MG63 (cell line): ENCODE results near the gene TNFRSF11A. TPM values are rescaled to one million over a fixed set of nuclear protein-coding genes. Genes with fewer than 3 reads are reported as not detected.

Experiments
- DNase-seq: peaks from one replicate; pipeline ENCODE4 v3.0.0-alpha.2; 2020
- H3K27me3 ChIP-seq: fragments of 250-450 bp; sonication (Bioruptor Pico); 2 replicates; pipeline ENCODE4 v1.5.1; 2020; ENCODE audit warnings: mild to moderate bottlenecking, moderate library complexity
- H3K36me3 ChIP-seq: fragments of 250-450 bp; sonication (Bioruptor Pico); 2 replicates; pipeline ENCODE4 v1.5.1; 2020; ENCODE audit warnings: mild to moderate bottlenecking, moderate library complexity
- H3K4me3 ChIP-seq: fragments of 250-450 bp; sonication (Bioruptor Pico); 2 replicates; pipeline ENCODE4 v1.5.1; 2020; ENCODE audit warnings: mild to moderate bottlenecking, moderate library complexity
- H3K9me3 ChIP-seq: fragments of 250-450 bp; sonication (Bioruptor Pico); 2 replicates; pipeline ENCODE4 v1.5.1; 2020; ENCODE audit warnings: mild to moderate bottlenecking, moderate library complexity
- total RNA-seq: library from RNA; depleted of rRNA; stranded (reverse); fragments of >200 nt; shearing (Covaris generic); gene quantifications from 2 replicates; pipeline ENCODE4 v1.2.3, GENCODE V29; 2014; ENCODE audit warnings: low replicate concordance

TNFRSF11A gene
- total RNA-seq, 1 experiment from 2014 or later, result 7.0 TPM

- Histone ChIP-seq H3K9me3 (no peaks in the 10 kb centered on the region), H3K27me3 (no peaks in the 10 kb centered on the region), H3K4me3 (no peak overlapping the region), H3K36me3 (no peaks in the 10 kb centered on the region)
- DNase-seq, result no peak
Measured at GRCh38 chr18:62409821-62410220, 84.7 kb downstream of the TNFRSF11A start.

- H3K36me3 ChIP-seq, result no peaks in the 10 kb centered on the region
- H3K9me3 ChIP-seq, result no peaks in the 10 kb centered on the region
- DNase-seq, result no peak
- H3K27me3 ChIP-seq, result no peaks in the 10 kb centered on the region
- no peak overlapping the region for H3K4me3 ChIP-seq
Measured at GRCh38 chr18:62412231-62412979, 87.3 kb downstream of the TNFRSF11A start.

GRCh38 chr18:62413206-62413605 lies 88.1 kb downstream of the TNFRSF11A start:
- Histone ChIP-seq H3K27me3 (no peaks in the 10 kb centered on the region), H3K4me3 (no peak overlapping the region), H3K9me3 (no peaks in the 10 kb centered on the region), H3K36me3 (no peaks in the 10 kb centered on the region)
- no peak for DNase-seq

- Histone ChIP-seq H3K9me3 (no peaks in the 10 kb centered on the region), H3K4me3 (no peak overlapping the region), H3K27me3 (no peaks in the 10 kb centered on the region), H3K36me3 (no peaks in the 10 kb centered on the region)
- no peak for DNase-seq
Measured at GRCh38 chr18:62418258-62418657, 93.1 kb downstream of the TNFRSF11A start.

- no peaks in the 10 kb centered on the region for H3K27me3 ChIP-seq
- H3K4me3 ChIP-seq, result no peak overlapping the region
- H3K36me3 ChIP-seq, result no peaks in the 10 kb centered on the region
- H3K9me3 ChIP-seq, result no peaks in the 10 kb centered on the region
- DNase-seq, result peak; percentile 12
Measured at GRCh38 chr18:62420151-62420512, 95.0 kb downstream of the TNFRSF11A start.

- no peak for DNase-seq
- Histone ChIP-seq H3K27me3 (no peaks in the 10 kb centered on the region), H3K4me3 (no peak overlapping the region), H3K36me3 (no peaks in the 10 kb centered on the region), H3K9me3 (no peaks in the 10 kb centered on the region)
Measured at GRCh38 chr18:62420513-62421209, 95.6 kb downstream of the TNFRSF11A start.

- Histone ChIP-seq H3K36me3 (no peaks in the 10 kb centered on the region), H3K9me3 (peaks cover 10% of the 10 kb centered on the region), H3K27me3 (no peaks in the 10 kb centered on the region), H3K4me3 (peak overlapping the region; percentile 21)
- peak; percentile 79 for DNase-seq
Measured at GRCh38 chr18:62425465-62426190, 100.5 kb downstream of the TNFRSF11A start.

- H3K4me3 ChIP-seq, result no peak overlapping the region
- DNase-seq, result no peak
- H3K9me3 ChIP-seq, result peaks cover 10% of the 10 kb centered on the region
- no peaks in the 10 kb centered on the region for H3K36me3 ChIP-seq
- no peaks in the 10 kb centered on the region for H3K27me3 ChIP-seq
Measured at GRCh38 chr18:62426191-62426488, 101.0 kb downstream of the TNFRSF11A start.

GRCh38 chr18:62432176-62432575 lies 107.1 kb downstream of the TNFRSF11A start:
- H3K4me3 ChIP-seq, result no peak overlapping the region
- no peak for DNase-seq
- peaks cover 10% of the 10 kb centered on the region for H3K9me3 ChIP-seq
- H3K27me3 ChIP-seq, result no peaks in the 10 kb centered on the region
- no peaks in the 10 kb centered on the region for H3K36me3 ChIP-seq

- H3K9me3 ChIP-seq, result peaks cover 4% of the 10 kb centered on the region
- DNase-seq, result no peak
- no peaks in the 10 kb centered on the region for H3K36me3 ChIP-seq
- no peak overlapping the region for H3K4me3 ChIP-seq
- H3K27me3 ChIP-seq, result no peaks in the 10 kb centered on the region
Measured at GRCh38 chr18:62434798-62435197, 109.7 kb downstream of the TNFRSF11A start.

GRCh38 chr18:62435435-62436031 lies 110.4 kb downstream of the TNFRSF11A start:
- H3K9me3 ChIP-seq, result no peaks in the 10 kb centered on the region
- no peaks in the 10 kb centered on the region for H3K27me3 ChIP-seq
- DNase-seq, result no peak
- H3K4me3 ChIP-seq, result no peak overlapping the region
- no peaks in the 10 kb centered on the region for H3K36me3 ChIP-seq

- no peak for DNase-seq
- H3K27me3 ChIP-seq, result no peaks in the 10 kb centered on the region
- no peaks in the 10 kb centered on the region for H3K9me3 ChIP-seq
- H3K4me3 ChIP-seq, result no peak overlapping the region
- no peaks in the 10 kb centered on the region for H3K36me3 ChIP-seq
Measured at GRCh38 chr18:62436636-62437234, 111.6 kb downstream of the TNFRSF11A start.

GRCh38 chr18:62437235-62438017 lies 112.3 kb downstream of the TNFRSF11A start:
- H3K36me3 ChIP-seq, result no peaks in the 10 kb centered on the region
- H3K9me3 ChIP-seq, result no peaks in the 10 kb centered on the region
- 0 out of 2 replicates have a peak overlapping the region, but pooled peaks have one; percentile 0 for H3K4me3 ChIP-seq
- peak; percentile 91 for DNase-seq
- no peaks in the 10 kb centered on the region for H3K27me3 ChIP-seq

- peak; percentile 63 for DNase-seq
- no peaks in the 10 kb centered on the region for H3K27me3 ChIP-seq
- H3K9me3 ChIP-seq, result no peaks in the 10 kb centered on the region
- no peaks in the 10 kb centered on the region for H3K36me3 ChIP-seq
- no peak overlapping the region for H3K4me3 ChIP-seq
Measured at GRCh38 chr18:62438018-62438329, 112.9 kb downstream of the TNFRSF11A start.

- no peaks in the 10 kb centered on the region for H3K27me3 ChIP-seq
- H3K4me3 ChIP-seq, result no peak overlapping the region
- DNase-seq, result no peak
- no peaks in the 10 kb centered on the region for H3K9me3 ChIP-seq
- H3K36me3 ChIP-seq, result no peaks in the 10 kb centered on the region
Measured at GRCh38 chr18:62438402-62438801, 113.3 kb downstream of the TNFRSF11A start.

- no peaks in the 10 kb centered on the region for H3K36me3 ChIP-seq
- DNase-seq, result no peak
- H3K9me3 ChIP-seq, result no peaks in the 10 kb centered on the region
- no peaks in the 10 kb centered on the region for H3K27me3 ChIP-seq
- H3K4me3 ChIP-seq, result no peak overlapping the region
Measured at GRCh38 chr18:62438866-62439265, 113.8 kb downstream of the TNFRSF11A start.
